ENCODE measurements around the gene ERBB2.

ERBB2 gene

DNA sequence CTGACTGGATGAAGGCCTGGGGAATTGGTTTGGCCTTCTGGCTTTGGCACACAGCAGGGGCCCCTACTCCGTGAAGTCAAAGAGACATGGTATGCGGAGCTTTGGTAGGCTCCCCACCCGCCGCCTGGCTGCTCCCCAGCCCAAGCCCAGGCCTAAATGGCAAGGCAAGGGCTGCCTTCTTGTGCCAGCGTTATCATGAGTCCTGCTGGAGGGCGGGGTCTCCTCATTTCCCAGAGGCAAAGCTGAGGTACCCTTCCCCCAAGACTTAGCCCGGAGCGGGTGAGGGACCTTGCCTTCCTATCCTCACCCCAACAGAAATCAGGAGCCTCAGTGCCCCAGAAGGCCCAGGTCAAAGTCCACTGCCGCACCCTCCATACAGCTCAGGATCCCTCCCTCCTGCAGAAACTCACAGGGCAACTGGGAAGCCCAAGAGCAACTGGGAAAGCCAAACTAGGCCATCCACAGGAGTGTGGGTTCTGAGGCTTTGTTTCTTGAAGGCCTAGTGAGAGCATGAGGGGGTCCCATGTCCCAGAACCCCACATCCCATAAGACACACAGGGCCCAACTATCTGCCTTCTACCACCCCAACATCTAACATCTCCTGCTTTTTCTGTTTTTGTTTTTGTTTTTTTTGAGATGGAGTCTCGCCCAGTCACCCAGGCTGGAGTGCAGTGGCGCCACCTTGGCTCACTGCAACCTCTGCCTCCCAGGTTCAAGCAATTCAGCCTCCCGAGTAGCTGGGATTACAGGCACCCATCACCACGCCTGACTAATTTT, 21.3 kb upstream of the ERBB2 start:
- Histone ChIP-seq H3K27ac (ENCODE audit: low read length) (no peak overlapping the region), H4K20me1 (ENCODE audit: insufficient read depth, low read length) (no peaks in the 10 kb centered on the region), H3K9me2 (replicated peaks; ENCODE audit: insufficient read depth, low read length) (no peaks in the 10 kb centered on the region), H3K4me2 (ENCODE audit: low read depth, low read length) (no peak overlapping the region), H3K4me3 (ENCODE audit: low read length) (no peak overlapping the region), H3K79me2 (ENCODE audit: low read length) (no peaks in the 10 kb centered on the region), H3K36me3 (replicated peaks; ENCODE audit: insufficient read depth, low read length) (no peaks in the 10 kb centered on the region), H3K9me3 (replicated peaks; ENCODE audit: insufficient read depth, low read length) (no peaks in the 10 kb centered on the region), H2AFZ (ENCODE audit: low read length) (no peak overlapping the region), H3K9ac (ENCODE audit: low read length) (no peak overlapping the region), H3K4me1 (ENCODE audit: low read length) (no peaks in the 10 kb centered on the region), H3K27me3 (replicated peaks; ENCODE audit: insufficient read depth, low read length) (no peaks in the 10 kb centered on the region), H3F3A (ENCODE audit: insufficient read depth, low read length) (no peaks in the 10 kb centered on the region)
- no peak for TF ChIP-seq EZH2phosphoT487 (IDR thresholded peaks at IDR 0.05; ENCODE audit: low read length)
- no peak for TF ChIP-seq EZH2 (optimal IDR thresholded peaks at IDR 0.05; ENCODE audit: low read depth, low read length)
- TF ChIP-seq, protein P1, sequence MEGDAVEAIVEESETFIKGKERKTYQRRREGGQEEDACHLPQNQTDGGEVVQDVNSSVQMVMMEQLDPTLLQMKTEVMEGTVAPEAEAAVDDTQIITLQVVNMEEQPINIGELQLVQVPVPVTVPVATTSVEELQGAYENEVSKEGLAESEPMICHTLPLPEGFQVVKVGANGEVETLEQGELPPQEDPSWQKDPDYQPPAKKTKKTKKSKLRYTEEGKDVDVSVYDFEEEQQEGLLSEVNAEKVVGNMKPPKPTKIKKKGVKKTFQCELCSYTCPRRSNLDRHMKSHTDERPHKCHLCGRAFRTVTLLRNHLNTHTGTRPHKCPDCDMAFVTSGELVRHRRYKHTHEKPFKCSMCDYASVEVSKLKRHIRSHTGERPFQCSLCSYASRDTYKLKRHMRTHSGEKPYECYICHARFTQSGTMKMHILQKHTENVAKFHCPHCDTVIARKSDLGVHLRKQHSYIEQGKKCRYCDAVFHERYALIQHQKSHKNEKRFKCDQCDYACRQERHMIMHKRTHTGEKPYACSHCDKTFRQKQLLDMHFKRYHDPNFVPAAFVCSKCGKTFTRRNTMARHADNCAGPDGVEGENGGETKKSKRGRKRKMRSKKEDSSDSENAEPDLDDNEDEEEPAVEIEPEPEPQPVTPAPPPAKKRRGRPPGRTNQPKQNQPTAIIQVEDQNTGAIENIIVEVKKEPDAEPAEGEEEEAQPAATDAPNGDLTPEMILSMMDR (IDR thresholded peaks at IDR 0.05; ENCODE audit: low read length): no peak
- no peak for DNase-seq

DNA sequence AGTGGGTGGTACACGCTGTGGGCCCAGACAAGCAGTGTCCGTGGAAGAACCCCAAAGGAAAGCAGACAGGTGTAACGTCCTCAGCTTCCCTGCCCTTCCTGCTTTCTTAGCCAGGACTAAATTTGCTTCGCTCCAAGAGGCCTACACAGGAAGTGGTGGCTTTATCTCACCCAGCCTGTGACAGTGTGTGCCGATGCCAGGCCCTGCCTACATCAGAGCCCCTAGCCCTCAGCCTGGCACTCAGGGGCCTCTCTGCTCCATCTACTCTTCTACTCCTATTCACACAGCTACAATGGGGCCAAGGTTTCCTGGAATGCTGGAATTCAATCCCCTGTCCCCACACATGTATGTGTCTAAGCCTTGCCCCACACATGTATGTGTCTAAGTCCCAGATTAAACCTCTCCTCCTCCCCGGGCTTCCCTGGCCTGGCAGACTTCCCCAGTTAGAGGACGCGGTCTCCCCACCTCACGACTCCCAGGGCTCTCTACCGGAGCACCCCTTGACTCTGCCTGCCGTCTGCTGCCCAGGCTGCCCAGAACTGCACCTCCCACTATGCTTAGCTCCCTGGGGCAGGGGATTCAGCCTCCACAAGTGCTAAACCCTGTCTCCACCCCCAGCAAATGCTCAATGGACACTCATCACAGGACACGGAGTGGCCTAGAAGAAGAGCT, 20.2 kb upstream of the ERBB2 start:
- Histone ChIP-seq H3F3A (ENCODE audit: insufficient read depth, low read length) (no peaks in the 10 kb centered on the region), H3K36me3 (replicated peaks; ENCODE audit: insufficient read depth, low read length) (no peaks in the 10 kb centered on the region), H3K27me3 (replicated peaks; ENCODE audit: insufficient read depth, low read length) (no peaks in the 10 kb centered on the region), H3K4me3 (ENCODE audit: low read length) (no peak overlapping the region), H2AFZ (ENCODE audit: low read length) (no peak overlapping the region), H3K9me2 (replicated peaks; ENCODE audit: insufficient read depth, low read length) (no peaks in the 10 kb centered on the region), H3K9ac (ENCODE audit: low read length) (no peak overlapping the region), H3K27ac (ENCODE audit: low read length) (no peak overlapping the region), H3K4me2 (ENCODE audit: low read depth, low read length) (no peak overlapping the region), H3K4me1 (ENCODE audit: low read length) (no peaks in the 10 kb centered on the region), H4K20me1 (ENCODE audit: insufficient read depth, low read length) (no peaks in the 10 kb centered on the region), H3K9me3 (replicated peaks; ENCODE audit: insufficient read depth, low read length) (no peaks in the 10 kb centered on the region), H3K79me2 (ENCODE audit: low read length) (no peaks in the 10 kb centered on the region)
- TF ChIP-seq, protein P1 (IDR thresholded peaks at IDR 0.05; ENCODE audit: low read length): no peak
- TF ChIP-seq EZH2 (optimal IDR thresholded peaks at IDR 0.05; ENCODE audit: low read depth, low read length): no peak
- TF ChIP-seq EZH2phosphoT487 (IDR thresholded peaks at IDR 0.05; ENCODE audit: low read length): no peak
- DNase-seq: no peak

DNA sequence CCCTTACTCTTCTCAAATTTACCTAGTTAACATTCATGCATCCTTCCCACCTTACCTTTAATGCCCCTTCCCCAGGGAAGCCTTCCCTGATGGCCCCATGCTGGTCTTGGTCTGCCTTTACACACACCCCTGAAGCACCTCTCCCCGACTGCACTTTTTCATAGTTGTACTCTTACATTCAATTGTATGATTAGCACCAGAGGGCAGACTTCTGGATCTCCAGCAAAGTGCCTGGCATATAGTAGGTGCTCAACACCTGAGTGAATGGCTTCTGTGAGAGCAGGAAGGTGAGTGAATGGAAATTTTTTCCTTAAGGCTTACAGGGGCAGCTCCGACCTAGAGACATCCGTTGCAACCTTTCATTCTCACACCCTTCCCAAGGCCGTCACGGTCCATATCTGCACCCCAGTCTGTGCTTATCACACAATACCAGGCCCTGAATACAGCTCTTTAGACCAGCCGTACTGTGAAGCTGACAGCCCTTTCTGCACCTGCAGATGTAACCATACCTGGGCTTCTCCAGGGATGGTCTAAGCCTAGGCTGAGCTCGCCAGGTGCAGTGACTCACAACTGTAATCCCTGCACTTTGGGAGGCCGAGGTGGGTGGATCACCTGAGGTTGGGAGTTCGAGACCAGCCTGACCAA, 16.4 kb upstream of the ERBB2 start:
- Histone ChIP-seq H3K9me3 (replicated peaks; ENCODE audit: insufficient read depth, low read length) (no peaks in the 10 kb centered on the region), H4K20me1 (ENCODE audit: insufficient read depth, low read length) (no peaks in the 10 kb centered on the region), H3K4me2 (ENCODE audit: low read depth, low read length) (no peak overlapping the region), H3K27me3 (replicated peaks; ENCODE audit: insufficient read depth, low read length) (no peaks in the 10 kb centered on the region), H3K79me2 (ENCODE audit: low read length) (no peaks in the 10 kb centered on the region), H2AFZ (ENCODE audit: low read length) (no peak overlapping the region), H3K9ac (ENCODE audit: low read length) (no peak overlapping the region), H3K4me1 (ENCODE audit: low read length) (peaks cover 5% of the 10 kb centered on the region; the same call in 1 of the 2 replicates), H3K9me2 (replicated peaks; ENCODE audit: insufficient read depth, low read length) (no peaks in the 10 kb centered on the region), H3K36me3 (replicated peaks; ENCODE audit: insufficient read depth, low read length) (no peaks in the 10 kb centered on the region), H3K27ac (ENCODE audit: low read length) (no peak overlapping the region), H3F3A (ENCODE audit: insufficient read depth, low read length) (peaks cover 16% of the 10 kb centered on the region), H3K4me3 (ENCODE audit: low read length) (no peak overlapping the region)
- TF ChIP-seq EZH2 (optimal IDR thresholded peaks at IDR 0.05; ENCODE audit: low read depth, low read length): no peak
- TF ChIP-seq EZH2phosphoT487 (IDR thresholded peaks at IDR 0.05; ENCODE audit: low read length): no peak
- TF ChIP-seq, protein P1 (IDR thresholded peaks at IDR 0.05; ENCODE audit: low read length): no peak
- no peak for DNase-seq
